ENCODE measurements around the gene UNCX.
A peak's percentile ranks its signal among the peaks of the same experiment; 100 is the strongest.

UNCX gene

GRCh38 chr7:1232623-1233332, at the start of gene UNCX:
UNCX (plus strand) TSS chr7:1232872; CDS start chr7:1233018, 146 bp downstream.
- CTCF ChIA-PET = no interaction called here
- no peak for DNase-seq (ENCODE audit: low read depth, low spot score)
- H3K4me3 ChIP-seq (ENCODE audit: low read depth, low read length) = no peak within 1 kb of the TSS
- POLR2A ChIA-PET = no interaction called here
- TF ChIP-seq CTCF (IDR thresholded peaks at IDR 0.05; ENCODE audit: insufficient read depth, low read length, missing control alignments) = no peak

- ChIA-PET POLR2A (no interaction called here), CTCF (interaction anchor here (1.6 to 5.7 kb wide), 2 partner anchors 11 to 194 kb away, joined by 4 to 65 read pairs; no protein-coding TSS in a partner anchor)
- TF ChIP-seq CTCF (IDR thresholded peaks at IDR 0.05; ENCODE audit: insufficient read depth, low read length, missing control alignments) = no peak
- H3K4me3 ChIP-seq (ENCODE audit: low read depth, low read length) = no peak overlapping the region
- DNase-seq (ENCODE audit: low read depth, low spot score) = no peak
Observed at GRCh38 chr7:1187127-1187526, 45.5 kb upstream of the UNCX start.

- ChIA-PET POLR2A (no interaction called here), CTCF (interaction anchor here (5.7 kb wide), 1 partner anchor 13 kb away, joined by 65 read pairs; no protein-coding TSS in a partner anchor)
- H3K4me3 ChIP-seq (ENCODE audit: low read depth, low read length) = no peak overlapping the region
- DNase-seq (ENCODE audit: low read depth, low spot score) = no peak
- no peak for TF ChIP-seq CTCF (IDR thresholded peaks at IDR 0.05; ENCODE audit: insufficient read depth, low read length, missing control alignments)
Observed at GRCh38 chr7:1188720-1189294, 43.9 kb upstream of the UNCX start.

GRCh38 chr7:1189986-1190772, 42.5 kb upstream of the UNCX start:
- DNase-seq (ENCODE audit: low read depth, low spot score) = no peak
- no peak overlapping the region for H3K4me3 ChIP-seq (ENCODE audit: low read depth, low read length)
- no peak for TF ChIP-seq CTCF (IDR thresholded peaks at IDR 0.05; ENCODE audit: insufficient read depth, low read length, missing control alignments)
- ChIA-PET POLR2A (no interaction called here), CTCF (interaction anchor here (1.0 to 5.7 kb wide), 4 partner anchors 14 to 243 kb away, joined by 5 to 71 read pairs (median 59); no protein-coding TSS in a partner anchor)

GRCh38 chr7:1192171-1192676, 40.4 kb upstream of the UNCX start:
- H3K4me3 ChIP-seq (ENCODE audit: low read depth, low read length) = no peak overlapping the region
- DNase-seq (ENCODE audit: low read depth, low spot score) = peak; percentile 23
- TF ChIP-seq CTCF (IDR thresholded peaks at IDR 0.05; ENCODE audit: insufficient read depth, low read length, missing control alignments) = no peak
- ChIA-PET POLR2A (no interaction called here), CTCF (interaction anchor here (1.2 to 5.3 kb wide), 9 partner anchors 11 to 282 kb away, joined by 3 to 72 read pairs (median 31); partner anchors contain the start of gene MICALL2)

All from AG04449 (cell line).